OCI-M2 (cell line): Measurements from ENCODE around the gene ESX1.
"Not testable (repeated sequence)": the region's sequence is repeated elsewhere in the genome, so short reads cannot be mapped to it uniquely, and the experiment has no call there.

Experiments
- DNase-seq: peaks from one replicate; lab custom pipeline; 2025; ENCODE audit not compliant: unreplicated experiment; lab: John Stamatoyannopoulos, UW

The ESX1 gene

DNA sequence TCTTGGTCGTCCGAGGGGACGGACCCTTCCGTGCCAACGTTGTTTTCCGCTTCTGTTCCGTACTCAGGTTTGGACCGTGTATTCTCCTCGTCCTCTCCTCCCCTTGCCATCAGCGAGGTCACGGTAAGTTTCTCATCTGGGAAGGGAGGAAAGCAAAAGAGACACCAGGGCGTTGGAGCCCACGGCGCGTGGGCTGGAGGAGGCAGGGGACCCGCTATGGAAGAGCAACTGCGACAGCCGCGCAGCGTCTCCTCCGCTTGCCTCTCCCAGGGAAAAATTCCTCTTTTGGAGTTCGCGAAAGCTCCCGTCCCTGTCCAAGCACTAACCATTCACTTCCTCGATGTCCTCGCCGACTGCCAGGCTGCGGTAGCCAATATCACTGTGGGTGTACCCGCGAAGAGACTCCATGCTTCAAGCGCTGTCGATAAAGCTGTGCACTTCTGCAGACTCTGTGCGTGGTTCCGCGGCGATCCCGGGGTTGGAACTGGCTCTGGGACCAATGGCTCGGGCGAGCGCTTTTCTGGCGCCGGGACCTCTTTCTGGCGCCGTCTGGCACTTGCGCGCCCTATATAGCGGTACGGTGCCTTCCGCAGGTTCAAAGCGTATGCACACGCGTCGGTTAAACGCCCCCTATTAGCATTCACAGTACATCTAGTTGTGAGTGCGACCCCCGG lies at the start of gene ESX1:
ESX1 (minus strand) TSS at position 492 of the 674 bp plus-strand sequence; CDS start at position 408, 84 bp downstream.
- DNase-seq: no peak

DNA sequence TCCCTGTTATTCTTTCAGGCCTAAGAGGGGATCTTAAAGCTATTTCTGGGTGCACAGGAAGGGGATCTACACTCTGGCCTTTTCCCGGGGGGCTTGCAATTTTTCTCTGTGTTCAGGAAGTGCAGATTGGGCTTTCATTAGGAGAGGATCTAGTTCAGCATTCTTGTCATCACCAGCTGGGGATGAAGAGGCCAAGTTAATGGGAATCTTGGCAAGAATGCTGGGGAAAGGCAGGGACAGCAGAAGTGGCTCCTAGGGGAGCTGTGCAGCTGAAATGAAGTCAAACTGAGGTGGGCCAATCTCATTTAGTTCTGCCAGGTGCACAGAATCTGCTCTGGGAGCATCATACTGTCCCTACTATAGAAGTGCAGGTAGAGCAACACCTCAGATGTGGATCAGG lies 40.9 kb upstream of the ESX1 start:
- DNase-seq: no peak

GRCh38 chrX:104288961-104289360 lies 34.2 kb upstream of the ESX1 start:
- no peak for DNase-seq

DNA sequence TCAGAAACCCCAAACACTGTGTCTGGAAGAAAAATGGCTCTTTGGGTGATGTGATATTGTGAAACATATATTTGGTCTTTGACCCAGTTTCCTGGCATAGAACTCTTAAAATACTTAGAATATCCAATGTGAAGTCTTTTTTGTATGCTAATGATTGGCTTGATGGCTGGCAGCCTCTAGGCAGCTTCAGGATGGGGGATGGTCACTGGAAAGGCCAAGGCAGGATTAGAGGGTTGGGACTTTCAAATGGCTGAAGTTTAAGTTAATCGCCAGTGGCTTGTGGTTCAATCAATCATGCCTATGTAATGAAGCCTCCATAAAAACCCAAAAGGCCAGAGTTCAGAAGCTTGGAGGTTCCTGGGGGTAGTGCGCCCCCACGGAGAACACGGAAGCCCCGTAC lies 33.5 kb upstream of the ESX1 start:
- DNase-seq: no peak

DNA sequence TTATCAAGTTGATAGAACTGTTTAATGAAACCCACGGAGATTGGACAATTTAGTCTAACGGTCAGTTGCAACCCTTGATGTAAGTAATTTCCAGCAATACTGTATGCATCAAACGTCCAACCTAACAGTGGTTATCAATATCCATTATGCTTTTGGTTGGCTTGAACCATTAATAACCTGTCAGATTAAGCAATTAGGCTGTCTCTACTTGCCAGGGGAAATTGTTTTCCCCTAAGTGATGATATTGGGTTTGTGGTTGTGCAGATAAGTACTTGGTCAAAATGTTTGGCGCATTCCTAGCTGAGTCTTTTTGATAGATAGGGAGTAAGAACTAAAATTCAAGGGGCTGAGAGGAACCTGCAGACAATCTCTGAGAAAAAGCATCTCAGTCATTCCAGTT lies 30.5 kb upstream of the ESX1 start:
- DNase-seq: no peak

DNA sequence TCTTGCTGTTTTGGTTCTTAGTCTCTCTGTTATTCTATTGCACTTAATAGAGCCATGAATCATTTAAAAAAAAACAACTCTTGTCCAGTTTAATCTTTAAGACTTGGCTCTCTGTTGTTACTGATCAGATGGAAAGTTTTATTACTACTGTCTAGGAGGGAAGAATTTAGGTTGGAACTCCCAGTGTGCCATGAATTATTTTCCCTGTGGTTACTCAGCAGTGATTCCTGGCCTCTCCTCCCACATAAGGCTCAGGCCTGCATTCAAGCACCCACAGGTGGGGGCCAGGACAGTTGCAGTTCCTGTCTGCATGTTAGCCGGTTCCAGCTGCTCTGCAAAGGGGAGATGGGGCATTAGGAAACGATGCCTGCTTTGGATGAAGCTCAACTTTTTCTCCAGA lies 29.8 kb upstream of the ESX1 start:
- no peak for DNase-seq

DNA sequence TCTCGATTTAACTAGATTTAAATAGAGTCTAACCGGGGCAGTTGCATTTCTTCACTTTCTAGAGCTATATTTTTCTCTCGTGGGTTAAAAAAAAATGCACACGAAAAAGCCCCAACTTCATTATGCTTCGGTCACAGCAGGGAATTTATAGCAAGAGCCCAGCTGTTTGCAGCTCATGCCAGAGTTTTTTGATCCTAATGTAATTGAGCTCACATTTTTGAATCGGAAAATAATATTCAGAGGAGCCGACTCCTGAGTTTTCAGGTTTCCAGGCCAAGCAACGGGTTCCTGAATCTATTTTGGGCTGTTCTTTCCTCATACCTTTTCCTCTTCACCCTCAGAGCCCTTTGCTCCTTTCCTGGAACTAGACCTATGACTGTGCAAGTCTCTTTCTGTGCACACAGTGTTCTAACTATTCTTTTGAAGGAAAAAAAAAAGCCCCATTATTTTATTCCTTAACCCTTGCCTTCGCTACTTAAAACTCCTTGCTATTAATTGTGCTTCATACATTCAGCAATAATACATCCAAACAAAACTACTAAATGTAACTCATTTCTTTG lies 27.5 kb upstream of the ESX1 start:
- DNase-seq: no peak

DNA sequence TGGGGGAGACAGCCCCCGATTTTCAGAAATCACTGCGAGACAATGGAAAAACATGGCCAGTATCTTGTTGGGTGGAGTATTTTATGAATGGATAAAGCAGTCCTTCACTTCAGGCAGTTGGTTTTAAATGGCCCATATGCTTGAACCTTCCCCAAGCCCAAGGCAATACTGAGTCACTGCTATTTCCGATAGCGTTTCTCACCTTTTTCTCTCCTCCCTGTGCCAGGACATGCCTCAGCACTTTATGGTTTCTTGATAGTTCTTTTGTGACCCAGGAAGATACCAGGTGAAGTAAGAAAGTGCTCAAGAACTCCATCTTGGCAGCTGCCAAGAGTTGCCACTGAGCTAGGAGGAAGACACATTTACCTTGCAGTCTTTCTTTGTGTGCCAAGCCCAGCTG lies 26.8 kb upstream of the ESX1 start:
- DNase-seq: no peak

DNA sequence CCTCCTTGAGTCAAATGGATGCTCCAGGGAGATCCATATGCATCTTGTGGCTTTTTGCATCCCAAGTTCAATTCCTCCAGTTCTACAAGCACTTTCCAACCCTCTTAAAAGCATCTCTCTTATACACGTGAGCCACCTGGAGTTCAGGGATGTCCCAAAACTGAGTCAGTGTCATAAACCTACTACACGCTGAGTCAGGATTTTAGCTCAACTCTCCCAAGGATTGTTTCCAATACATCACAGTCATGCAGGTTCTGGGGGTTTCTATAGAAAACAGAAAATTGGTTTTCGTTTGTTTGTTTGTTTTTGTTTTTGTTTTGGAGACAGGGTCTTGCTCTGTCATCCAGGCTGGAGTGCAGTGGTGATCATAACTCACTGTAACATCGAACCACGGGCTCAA lies 25.9 kb upstream of the ESX1 start:
- no peak for DNase-seq

DNA sequence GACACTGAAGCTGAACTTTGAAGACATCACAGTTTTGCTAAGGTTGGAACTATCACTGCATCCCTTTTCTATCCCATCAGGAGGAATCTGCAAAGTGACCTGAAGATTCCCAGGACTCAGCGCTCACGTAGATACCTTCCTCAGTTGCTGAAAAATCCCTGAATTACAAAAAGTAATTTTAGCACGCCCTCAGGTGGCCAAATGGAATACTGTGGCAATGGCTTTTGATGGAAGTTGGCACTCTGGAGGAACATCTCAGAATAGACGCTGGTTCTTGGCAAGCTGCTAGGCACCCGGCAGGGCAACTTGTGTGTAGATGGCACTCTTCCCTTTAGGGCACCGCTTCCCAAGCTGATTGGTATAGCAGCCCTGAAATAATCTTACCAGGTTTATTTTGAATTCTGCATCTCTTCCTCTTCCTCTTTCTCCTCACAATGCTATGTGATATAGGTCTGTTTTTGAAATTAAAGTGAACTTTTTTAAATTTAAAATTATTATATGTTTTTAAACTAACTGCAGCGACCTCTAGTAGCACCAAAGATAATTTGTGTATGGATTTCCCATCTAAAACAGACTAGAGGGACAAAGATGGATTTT lies 16.3 kb upstream of the ESX1 start:
- no peak for DNase-seq

GRCh38 chrX:104270212-104270611 lies 15.5 kb upstream of the ESX1 start:
- no peak for DNase-seq

DNA sequence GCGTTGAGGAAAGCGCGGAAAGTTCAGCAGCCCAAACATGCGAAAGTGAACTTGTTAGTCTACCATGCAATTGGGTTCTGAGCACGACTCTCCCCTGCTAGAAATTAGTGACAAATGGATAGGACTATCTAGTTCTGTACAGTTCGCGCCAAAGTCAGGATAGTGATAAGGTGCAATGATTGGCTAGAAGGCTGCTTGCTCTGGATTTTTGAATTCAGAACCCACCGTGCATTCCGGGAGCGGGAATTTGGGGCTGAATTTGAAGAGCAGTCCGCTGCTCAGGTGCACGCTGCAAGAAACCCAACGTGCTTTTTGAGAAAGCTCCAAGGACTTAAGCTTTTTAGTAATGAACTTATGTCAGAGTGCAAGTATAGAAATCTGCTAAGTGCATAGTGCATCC lies 732 bp upstream of the ESX1 start:
- no peak for DNase-seq

GRCh38 chrX:104253567-104254441 lies 929 bp downstream of the ESX1 start:
- no peak for DNase-seq

DNA sequence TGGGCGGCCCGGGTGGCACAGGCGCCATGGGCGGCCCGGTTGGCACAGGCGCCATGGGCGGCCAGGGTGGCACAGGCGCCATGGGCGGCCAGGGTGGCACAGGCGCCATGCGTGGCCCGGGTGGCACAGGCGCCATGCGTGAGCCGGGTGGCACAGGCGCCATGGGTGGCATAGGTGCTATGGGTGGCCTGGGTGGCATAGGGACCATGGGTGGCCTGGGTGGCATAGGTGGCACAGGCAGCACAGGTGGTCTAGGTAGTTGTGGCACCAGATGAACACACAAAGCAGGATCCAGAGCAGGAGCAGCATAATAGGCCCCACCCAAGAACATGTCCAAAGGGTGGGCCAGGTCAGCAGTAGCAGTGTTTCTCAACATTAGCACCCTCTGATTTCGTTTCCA lies 4.3 kb downstream of the ESX1 start:
- no peak for DNase-seq

GRCh38 chrX:104230060-104230459 lies 24.7 kb downstream of the ESX1 start:
- not testable (repeated sequence) for DNase-seq

DNA sequence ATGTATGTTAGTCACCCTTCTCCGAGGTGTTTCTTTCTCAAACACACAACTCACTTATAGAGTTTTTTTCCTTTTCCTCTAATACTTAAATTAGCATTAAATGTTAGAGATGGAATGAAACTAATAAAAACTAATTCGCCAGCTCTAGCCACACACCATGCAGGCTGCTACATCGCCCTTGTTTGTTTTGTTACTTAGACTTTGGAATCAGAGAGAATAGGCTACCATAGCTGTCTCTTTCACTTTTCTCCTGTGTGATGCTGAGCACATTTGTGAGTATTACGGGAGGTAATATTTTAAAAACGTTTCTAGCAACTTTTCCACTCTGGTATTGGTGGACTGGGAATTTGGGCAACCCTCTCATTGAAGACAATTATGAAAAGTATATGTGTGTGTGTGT lies 43.5 kb downstream of the ESX1 start:
- DNase-seq: no peak

- DNase-seq: no peak
Observed at GRCh38 chrX:104205548-104205947, 49.2 kb downstream of the ESX1 start.
